ENCODE results near the gene EEF1AKMT1. TPM values are rescaled to one million over a fixed set of nuclear protein-coding genes. Genes with fewer than 3 reads are reported as not detected.

Gene EEF1AKMT1
- total and polyA plus RNA-seq, 7 donors, result 5.8 to 17.8 (median 10.0) TPM

DNA sequence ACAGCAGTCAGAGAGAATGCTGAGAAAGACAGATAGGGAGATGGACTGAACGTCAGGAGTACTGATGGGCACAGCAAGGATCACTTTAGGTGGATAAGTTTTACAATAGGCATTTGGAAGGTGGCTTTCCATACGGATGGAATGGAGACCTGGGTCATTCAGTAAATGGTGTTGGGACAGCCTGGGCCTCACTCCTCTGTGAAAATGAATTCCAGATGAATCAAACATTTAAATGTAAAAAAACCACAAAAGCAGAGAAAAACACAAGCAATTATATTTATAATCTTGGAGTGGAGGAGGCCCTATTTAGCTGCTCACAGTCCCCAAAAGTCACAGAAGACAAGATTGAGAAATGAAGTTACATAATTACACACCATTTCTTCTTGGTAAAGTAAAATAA, 65.5 kb downstream of the EEF1AKMT1 start:
- TF ChIP-seq POLR2A (IDR thresholded peaks at IDR 0.05) (no peak), EP300 (IDR thresholded peaks at IDR 0.05) (no peak), POLR2AphosphoS5 (IDR thresholded peaks at IDR 0.05) (no peak)
- TF ChIP-seq, protein P1, sequence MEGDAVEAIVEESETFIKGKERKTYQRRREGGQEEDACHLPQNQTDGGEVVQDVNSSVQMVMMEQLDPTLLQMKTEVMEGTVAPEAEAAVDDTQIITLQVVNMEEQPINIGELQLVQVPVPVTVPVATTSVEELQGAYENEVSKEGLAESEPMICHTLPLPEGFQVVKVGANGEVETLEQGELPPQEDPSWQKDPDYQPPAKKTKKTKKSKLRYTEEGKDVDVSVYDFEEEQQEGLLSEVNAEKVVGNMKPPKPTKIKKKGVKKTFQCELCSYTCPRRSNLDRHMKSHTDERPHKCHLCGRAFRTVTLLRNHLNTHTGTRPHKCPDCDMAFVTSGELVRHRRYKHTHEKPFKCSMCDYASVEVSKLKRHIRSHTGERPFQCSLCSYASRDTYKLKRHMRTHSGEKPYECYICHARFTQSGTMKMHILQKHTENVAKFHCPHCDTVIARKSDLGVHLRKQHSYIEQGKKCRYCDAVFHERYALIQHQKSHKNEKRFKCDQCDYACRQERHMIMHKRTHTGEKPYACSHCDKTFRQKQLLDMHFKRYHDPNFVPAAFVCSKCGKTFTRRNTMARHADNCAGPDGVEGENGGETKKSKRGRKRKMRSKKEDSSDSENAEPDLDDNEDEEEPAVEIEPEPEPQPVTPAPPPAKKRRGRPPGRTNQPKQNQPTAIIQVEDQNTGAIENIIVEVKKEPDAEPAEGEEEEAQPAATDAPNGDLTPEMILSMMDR (IDR thresholded peaks at IDR 0.05), result no peak
- H3K36me3 ChIP-seq, result no peaks in the 10 kb centered on the region
- intact Hi-C loops (cut with DNase I), result loop anchor here (10.0 kb wide), 1 partner anchor 523 kb away; no protein-coding TSS in a partner anchor
- 73 to 84% methylated on average over 2 of the region's 2 CpGs for WGBS, 2 donors
- H3K9me3 ChIP-seq, result no peaks in the 10 kb centered on the region
- peaks cover 0 to 15% (median 14%) of the 10 kb centered on the region in 4 donors for H3K4me1 ChIP-seq
- no peak overlapping the region for H3K4me3 ChIP-seq
- DNase-seq, result no peak
- peak overlapping the region in 2 of 4 donors; percentile 19 to 56 for H3K27ac ChIP-seq
- H3K27me3 ChIP-seq, result peaks cover 0 to 2% (median 0%) of the 10 kb centered on the region in 3 donors

DNA sequence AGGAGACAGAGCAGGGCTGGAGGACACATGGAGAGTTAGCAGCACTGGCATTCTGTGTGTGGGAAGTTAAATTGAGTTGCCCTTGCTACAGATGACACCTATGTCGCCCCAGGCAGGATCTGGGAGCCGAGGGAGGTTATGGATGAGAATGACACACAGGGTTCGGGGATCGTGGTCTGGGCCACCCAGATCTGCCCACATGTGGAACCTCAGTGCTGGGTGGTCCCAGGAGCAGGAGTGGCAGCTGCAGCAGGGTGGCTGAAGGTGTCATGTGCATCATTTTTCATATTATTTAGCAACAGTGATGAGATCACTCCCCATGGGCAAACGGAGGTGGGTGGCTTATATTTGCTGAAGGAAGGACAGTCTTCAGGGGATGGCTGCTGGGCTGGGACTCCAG, 67.1 kb downstream of the EEF1AKMT1 start:
- intact Hi-C loops (cut with DNase I), result loop anchor here (10.0 kb wide), 1 partner anchor 522 kb away; no protein-coding TSS in a partner anchor
- no peak overlapping the region for H3K4me3 ChIP-seq

DNA sequence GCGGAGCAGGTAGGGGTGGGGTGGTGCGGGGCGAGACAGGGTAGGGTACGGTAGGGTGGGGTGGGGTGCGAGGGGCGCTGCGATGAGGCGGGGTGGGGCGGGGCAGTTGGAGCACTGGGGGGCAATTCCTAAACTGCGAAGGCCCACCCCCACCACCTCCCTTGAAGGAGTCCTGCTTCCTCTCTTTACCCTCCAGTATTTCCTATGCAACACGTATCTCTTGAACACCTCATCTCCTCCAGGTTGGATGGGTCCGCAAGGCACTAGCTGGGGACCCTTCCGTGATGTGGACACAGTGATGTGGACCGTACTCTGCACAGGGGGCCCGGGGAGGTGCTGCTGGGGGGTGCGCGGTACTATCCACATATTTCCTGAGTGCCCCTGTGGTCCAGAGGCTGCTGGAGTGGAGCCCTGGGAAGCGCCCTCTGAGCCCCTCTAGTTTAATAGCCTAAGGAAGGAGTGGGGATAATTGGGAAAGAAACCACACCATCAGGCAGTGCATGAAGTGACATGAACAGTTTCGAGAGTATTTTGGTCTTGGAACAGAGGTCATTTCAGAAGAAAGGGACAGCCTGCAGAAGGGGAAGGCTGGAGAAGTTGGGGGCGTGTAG, 69.2 kb downstream of the EEF1AKMT1 start:
- Histone ChIP-seq H3K36me3 (no peaks in the 10 kb centered on the region), H3K9me3 (no peaks in the 10 kb centered on the region), H3K27ac (peak overlapping the region in 3 of 4 donors; percentile 49 to 67 (median 54)), H3K4me1 (peaks cover 0 to 17% (median 11%) of the 10 kb centered on the region in 4 donors), H3K4me3 (peak overlapping the region in 3 of 4 donors; percentile 61 to 80 (median 75)), H3K27me3 (peaks cover 0 to 32% (median 6%) of the 10 kb centered on the region in 3 donors)
- TF ChIP-seq POLR2AphosphoS5 (IDR thresholded peaks at IDR 0.05) (no peak), EP300 (IDR thresholded peaks at IDR 0.05) (no peak), POLR2A (IDR thresholded peaks at IDR 0.05) (no peak)
- TF ChIP-seq, protein P1 (IDR thresholded peaks at IDR 0.05), result no peak
- intact Hi-C loops (cut with DNase I), result loop anchor here (5.0 to 10.0 kb wide), 2 partner anchors 207 to 520 kb away; no protein-coding TSS in a partner anchor
- WGBS, 2 donors, result 22 to 34% methylated on average over 16 to 20 of the region's 20 CpGs
- DNase-seq, result no peak

More for the DNA sequence above, 67.1 kb downstream of the EEF1AKMT1 start:
- TF ChIP-seq, protein P1 (IDR thresholded peaks at IDR 0.05), result no peak
- TF ChIP-seq POLR2AphosphoS5 (IDR thresholded peaks at IDR 0.05) (no peak), EP300 (IDR thresholded peaks at IDR 0.05) (no peak), POLR2A (IDR thresholded peaks at IDR 0.05) (no peak)
- WGBS, 2 donors, result 94 to 95% methylated on average over 5 of the region's 5 CpGs
- peaks cover 0 to 17% (median 11%) of the 10 kb centered on the region in 4 donors for H3K4me1 ChIP-seq
- peaks cover 0 to 15% (median under 1%) of the 10 kb centered on the region in 3 donors for H3K27me3 ChIP-seq
- H3K27ac ChIP-seq, result no peak overlapping the region
- DNase-seq, result no peak
- H3K9me3 ChIP-seq, result no peaks in the 10 kb centered on the region
- H3K36me3 ChIP-seq, result no peaks in the 10 kb centered on the region

DNA sequence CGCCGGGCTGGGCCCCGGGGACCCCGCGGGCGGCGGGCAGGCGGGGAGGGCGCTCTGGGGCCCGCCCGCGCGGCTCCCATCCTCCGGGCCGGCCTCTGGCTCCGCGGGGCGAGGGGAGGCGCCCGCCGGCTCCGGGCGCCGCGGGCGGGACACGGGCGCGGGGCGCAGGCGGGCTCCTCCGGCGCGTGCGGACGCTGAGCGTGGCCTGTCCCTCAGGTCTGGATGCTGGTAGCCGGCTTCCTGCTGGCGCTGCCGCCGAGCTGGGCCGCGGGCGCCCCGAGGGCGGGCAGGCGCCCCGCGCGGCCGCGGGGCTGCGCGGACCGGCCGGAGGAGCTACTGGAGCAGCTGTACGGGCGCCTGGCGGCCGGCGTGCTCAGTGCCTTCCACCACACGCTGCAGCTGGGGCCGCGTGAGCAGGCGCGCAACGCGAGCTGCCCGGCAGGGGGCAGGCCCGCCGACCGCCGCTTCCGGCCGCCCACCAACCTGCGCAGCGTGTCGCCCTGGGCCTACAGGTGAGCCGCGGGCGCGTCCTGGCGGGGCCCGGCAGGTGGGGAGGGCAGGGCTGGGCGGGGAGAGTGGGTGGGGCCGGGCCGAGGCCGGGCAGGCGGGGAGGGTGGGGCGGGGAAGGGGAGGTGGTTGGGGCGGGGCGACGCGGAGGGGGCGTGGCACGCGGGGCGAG, 69.8 kb downstream of the EEF1AKMT1 start:
- no peak for TF ChIP-seq EP300 (IDR thresholded peaks at IDR 0.05)
- no peak for TF ChIP-seq POLR2A (IDR thresholded peaks at IDR 0.05)
- TF ChIP-seq POLR2AphosphoS5 (IDR thresholded peaks at IDR 0.05), result peak in 1 of 4 donors; percentile 41
- TF ChIP-seq, protein P1 (IDR thresholded peaks at IDR 0.05), result peak in 2 of 4 experiments; percentile 13 to 67
- Histone ChIP-seq H3K27ac (peak overlapping the region; percentile 49 to 67 (median 55)), H3K4me3 (peak overlapping the region in 3 of 4 donors; percentile 61 to 80 (median 75)), H3K9me3 (no peaks in the 10 kb centered on the region), H3K27me3 (peaks cover 0 to 32% (median 6%) of the 10 kb centered on the region in 3 donors), H3K4me1 (peaks cover 0 to 14% (median 11%) of the 10 kb centered on the region in 4 donors), H3K36me3 (no peaks in the 10 kb centered on the region)
- DNase-seq, result peak; percentile 88
- intact Hi-C loops (cut with DNase I), result loop anchor here (5.0 to 10.0 kb wide), 2 partner anchors 207 to 519 kb away; no protein-coding TSS in a partner anchor
- 1% methylated on average over 97 to 98 of the region's 98 CpGs for WGBS, 2 donors

Data from sigmoid colon (tissue), 7 donors.